ENCODE results near the gene USP16. TPM values are rescaled to one million over a fixed set of nuclear protein-coding genes. Genes with fewer than 3 reads are reported as not detected.
"Not testable (repeated sequence)": the region's sequence is repeated elsewhere in the genome, so short reads cannot be mapped to it uniquely, and the experiment has no call there.

Gene USP16
- total RNA-seq, 2 donors from 2014 or later = 34.5 to 38.9 TPM

DNA sequence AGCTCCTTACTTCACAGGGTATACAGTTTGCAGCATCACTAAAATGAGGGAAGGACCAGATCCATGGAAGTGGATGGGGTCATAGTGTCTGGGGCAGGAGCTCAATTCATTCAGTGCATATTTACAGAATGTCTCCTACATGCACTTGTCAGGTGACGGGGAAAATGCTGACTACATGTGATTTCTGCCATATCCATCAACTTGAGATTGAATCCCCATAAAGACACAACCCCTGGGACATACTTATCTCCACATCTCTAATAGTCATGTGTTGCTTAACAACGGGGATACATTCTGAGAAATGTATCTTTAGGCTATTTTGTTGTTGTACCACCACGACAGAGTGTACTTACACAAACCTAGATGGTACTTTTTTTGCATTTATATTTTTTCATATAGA, 17.3 kb upstream of the USP16 start:
- H3K9me3 ChIP-seq = no peaks in the 10 kb centered on the region
- H3K4me1 ChIP-seq (ENCODE audit: control insufficient read depth in 1 of 2, low read depth in 2 of 2) = peaks cover 0 to 6% of the 10 kb centered on the region in 2 donors
- H3K4me3 ChIP-seq = no peak overlapping the region
- DNase-seq (ENCODE audit: low spot score) (no peak), ATAC-seq (ENCODE audit: insufficient number of reproducible peaks, low FRiP score, low read depth) (no peak)
- TF ChIP-seq, protein P1, sequence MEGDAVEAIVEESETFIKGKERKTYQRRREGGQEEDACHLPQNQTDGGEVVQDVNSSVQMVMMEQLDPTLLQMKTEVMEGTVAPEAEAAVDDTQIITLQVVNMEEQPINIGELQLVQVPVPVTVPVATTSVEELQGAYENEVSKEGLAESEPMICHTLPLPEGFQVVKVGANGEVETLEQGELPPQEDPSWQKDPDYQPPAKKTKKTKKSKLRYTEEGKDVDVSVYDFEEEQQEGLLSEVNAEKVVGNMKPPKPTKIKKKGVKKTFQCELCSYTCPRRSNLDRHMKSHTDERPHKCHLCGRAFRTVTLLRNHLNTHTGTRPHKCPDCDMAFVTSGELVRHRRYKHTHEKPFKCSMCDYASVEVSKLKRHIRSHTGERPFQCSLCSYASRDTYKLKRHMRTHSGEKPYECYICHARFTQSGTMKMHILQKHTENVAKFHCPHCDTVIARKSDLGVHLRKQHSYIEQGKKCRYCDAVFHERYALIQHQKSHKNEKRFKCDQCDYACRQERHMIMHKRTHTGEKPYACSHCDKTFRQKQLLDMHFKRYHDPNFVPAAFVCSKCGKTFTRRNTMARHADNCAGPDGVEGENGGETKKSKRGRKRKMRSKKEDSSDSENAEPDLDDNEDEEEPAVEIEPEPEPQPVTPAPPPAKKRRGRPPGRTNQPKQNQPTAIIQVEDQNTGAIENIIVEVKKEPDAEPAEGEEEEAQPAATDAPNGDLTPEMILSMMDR (IDR thresholded peaks at IDR 0.05) = no peak
- no peak overlapping the region for H3K27ac ChIP-seq
- H3K36me3 ChIP-seq = peaks cover 13% of the 10 kb centered on the region
- H3K27me3 ChIP-seq (replicated peaks; ENCODE audit: insufficient read depth) = no peaks in the 10 kb centered on the region

DNA sequence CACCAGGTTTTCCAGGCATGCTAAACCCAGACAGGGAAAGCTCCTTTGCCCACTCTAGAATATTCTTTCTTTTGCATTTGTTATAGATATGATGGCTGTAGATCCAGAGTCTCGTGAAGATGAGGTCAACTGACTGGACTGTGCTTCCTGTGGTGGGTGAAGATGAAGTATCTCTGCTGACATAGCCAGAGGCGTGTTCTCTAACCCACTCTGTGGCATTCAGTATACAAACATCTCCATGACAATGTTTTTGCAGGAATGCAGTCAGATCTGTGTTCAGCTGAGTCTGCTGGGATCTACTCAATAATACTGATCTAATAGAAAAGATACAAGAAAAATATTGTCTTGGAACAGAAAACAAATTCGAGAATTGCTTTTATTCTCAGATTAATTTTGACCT, 16.7 kb upstream of the USP16 start:
- no peaks in the 10 kb centered on the region for H3K27me3 ChIP-seq (replicated peaks; ENCODE audit: insufficient read depth)
- no peak for DNase-seq (ENCODE audit: low spot score)
- no peak for ATAC-seq (ENCODE audit: insufficient number of reproducible peaks, low FRiP score, low read depth)
- peaks cover 0 to 6% of the 10 kb centered on the region in 2 donors for H3K4me1 ChIP-seq (ENCODE audit: control insufficient read depth in 1 of 2, low read depth in 2 of 2)
- H3K9me3 ChIP-seq = no peaks in the 10 kb centered on the region
- no peak overlapping the region for H3K27ac ChIP-seq
- H3K36me3 ChIP-seq = peaks cover 13% of the 10 kb centered on the region
- TF ChIP-seq, protein P1 (IDR thresholded peaks at IDR 0.05) = no peak
- H3K4me3 ChIP-seq = no peak overlapping the region

DNA sequence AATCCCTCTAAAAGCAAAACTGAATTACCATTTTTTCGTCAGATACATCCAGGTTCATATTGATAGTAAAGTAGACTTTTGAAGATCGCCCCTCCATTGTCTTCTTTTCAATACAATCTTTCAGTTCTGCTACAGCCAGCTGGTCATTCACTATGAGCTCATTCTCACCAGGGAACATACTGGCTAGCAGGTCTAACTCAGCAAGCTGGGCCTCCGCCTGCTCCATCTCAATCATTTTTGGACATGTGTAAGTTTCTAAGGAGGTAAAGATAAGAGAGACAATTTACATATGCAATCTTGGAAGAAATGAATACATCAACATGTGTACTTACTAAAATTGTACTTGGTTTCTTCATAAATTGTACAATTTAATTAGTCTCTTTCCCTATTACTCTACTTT, 16.1 kb upstream of the USP16 start:
- Histone ChIP-seq H3K4me3 (no peak overlapping the region), H3K27ac (no peak overlapping the region), H3K4me1 (ENCODE audit: control insufficient read depth in 1 of 2, low read depth in 2 of 2) (peaks cover 0 to 6% of the 10 kb centered on the region in 2 donors), H3K36me3 (peaks cover 13% of the 10 kb centered on the region), H3K9me3 (no peaks in the 10 kb centered on the region), H3K27me3 (replicated peaks; ENCODE audit: insufficient read depth) (no peaks in the 10 kb centered on the region)
- ATAC-seq (ENCODE audit: insufficient number of reproducible peaks, low FRiP score, low read depth) (no peak), DNase-seq (ENCODE audit: low spot score) (no peak)
- TF ChIP-seq, protein P1 (IDR thresholded peaks at IDR 0.05) = no peak

DNA sequence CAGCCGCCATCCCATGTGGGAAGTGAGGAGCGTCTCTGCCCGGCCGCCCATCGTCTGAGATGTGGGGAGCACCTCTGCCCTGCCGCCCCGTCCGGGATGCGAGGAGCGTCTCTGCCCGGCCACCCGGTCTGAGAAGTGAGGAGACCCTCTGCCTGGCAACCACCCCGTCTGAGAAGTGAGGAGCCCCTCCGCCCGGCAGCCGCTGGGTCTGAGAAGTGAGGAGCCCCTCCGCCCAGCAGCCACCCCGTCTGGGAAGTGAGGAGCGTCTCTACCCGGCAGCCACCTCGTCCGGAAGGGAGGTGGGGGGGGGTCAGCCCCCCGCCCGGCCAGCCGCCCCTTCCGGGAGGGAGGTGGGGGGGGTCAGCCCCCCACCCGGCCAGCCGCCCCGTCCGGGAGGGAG, 13.2 kb upstream of the USP16 start:
- not testable (repeated sequence) for H3K27me3 ChIP-seq (replicated peaks; ENCODE audit: insufficient read depth); H3K4me1 ChIP-seq (ENCODE audit: control insufficient read depth in 1 of 2, low read depth in 2 of 2); ATAC-seq (ENCODE audit: insufficient number of reproducible peaks, low FRiP score, low read depth); H3K27ac ChIP-seq; DNase-seq (ENCODE audit: low spot score); H3K4me3 ChIP-seq; H3K9me3 ChIP-seq
- H3K36me3 ChIP-seq = peaks cover 13% of the 10 kb centered on the region

DNA sequence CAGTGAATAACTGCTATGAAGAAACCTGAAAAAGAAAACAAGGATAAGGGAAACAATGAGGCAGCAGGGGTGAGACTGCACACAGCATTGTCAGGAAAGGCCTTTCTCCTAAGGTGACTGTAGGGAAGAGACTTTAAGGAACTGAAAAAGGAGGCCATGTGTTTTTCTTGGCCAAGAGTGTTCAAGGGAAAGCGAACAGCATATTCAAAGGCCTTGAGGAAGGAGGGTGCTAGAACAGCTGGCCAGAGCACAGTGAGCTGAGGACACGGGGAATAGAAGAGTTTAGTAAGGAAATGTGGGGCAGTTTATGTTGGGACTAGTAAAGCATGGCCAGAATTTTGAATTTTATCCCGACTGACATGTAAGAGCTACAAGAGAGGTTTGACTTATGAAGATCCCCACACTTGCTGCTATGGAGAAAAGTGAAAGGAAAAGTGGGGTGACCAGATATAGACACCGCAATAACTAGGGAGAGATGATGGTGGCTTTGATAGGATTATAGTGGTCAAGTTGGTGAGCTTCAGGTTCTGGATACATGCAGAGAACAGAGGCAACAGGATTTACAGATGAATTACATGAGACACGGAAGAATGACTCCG, 6.7 kb upstream of the USP16 start:
- Histone ChIP-seq H3K36me3 (no peaks in the 10 kb centered on the region), H3K9me3 (no peaks in the 10 kb centered on the region), H3K27me3 (replicated peaks; ENCODE audit: insufficient read depth) (no peaks in the 10 kb centered on the region), H3K4me3 (peak overlapping the region; percentile 90), H3K27ac (peak overlapping the region in 1 of 2 donors; percentile 61), H3K4me1 (ENCODE audit: control insufficient read depth in 1 of 2, low read depth in 2 of 2) (peaks cover 13 to 21% of the 10 kb centered on the region in 2 donors)
- DNase-seq (ENCODE audit: low spot score) (no peak), ATAC-seq (ENCODE audit: insufficient number of reproducible peaks, low FRiP score, low read depth) (no peak)
- TF ChIP-seq, protein P1 (IDR thresholded peaks at IDR 0.05) = no peak

DNA sequence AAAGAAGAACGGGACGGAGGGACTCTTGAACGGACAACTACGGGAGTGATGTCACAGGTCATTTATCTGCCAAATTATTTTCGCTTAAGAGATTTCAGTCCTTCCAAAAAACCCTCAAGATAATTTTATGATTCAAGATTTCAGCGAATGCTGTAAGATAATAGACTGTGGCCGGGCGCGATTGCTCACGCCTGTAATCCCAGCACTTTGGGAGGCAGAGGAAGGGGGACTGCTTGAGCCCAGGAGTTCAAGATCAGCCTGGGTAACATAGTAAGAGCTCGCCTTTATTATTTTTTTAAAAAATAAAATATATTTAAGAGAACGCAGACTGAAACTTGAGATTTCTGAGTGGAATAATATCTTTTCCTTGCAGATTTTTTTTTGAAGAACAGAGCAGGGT, 5.9 kb upstream of the USP16 start:
- TF ChIP-seq, protein P1 (IDR thresholded peaks at IDR 0.05) = no peak
- DNase-seq (ENCODE audit: low spot score) = no peak
- Histone ChIP-seq H3K27me3 (replicated peaks; ENCODE audit: insufficient read depth) (no peaks in the 10 kb centered on the region), H3K4me1 (ENCODE audit: control insufficient read depth in 1 of 2, low read depth in 2 of 2) (peaks cover 13 to 21% of the 10 kb centered on the region in 2 donors), H3K36me3 (no peaks in the 10 kb centered on the region), H3K4me3 (peak overlapping the region; percentile 90), H3K9me3 (no peaks in the 10 kb centered on the region), H3K27ac (peak overlapping the region; percentile 73 to 74)
- ATAC-seq (ENCODE audit: insufficient number of reproducible peaks, low FRiP score, low read depth) = no peak
